HL-60/S4 treated with phorbol 12-myristate 13-acetate at 8.2 ng/mL for 4 days and 3 days (cell line): Measurements from ENCODE around the gene GPAM.
"Not testable (repeated sequence)": the region's sequence is repeated elsewhere in the genome, so short reads cannot be mapped to it uniquely, and the experiment has no call there.

Experiments used
- in situ Hi-C: fragments of 300-500 bp; cut with MboI; formaldehyde crosslinking; loops from 2 replicates; pipeline ENCODE4 v1.15.0; 2022; ENCODE audit warnings: low sequenced_read_pairs

Gene GPAM

DNA sequence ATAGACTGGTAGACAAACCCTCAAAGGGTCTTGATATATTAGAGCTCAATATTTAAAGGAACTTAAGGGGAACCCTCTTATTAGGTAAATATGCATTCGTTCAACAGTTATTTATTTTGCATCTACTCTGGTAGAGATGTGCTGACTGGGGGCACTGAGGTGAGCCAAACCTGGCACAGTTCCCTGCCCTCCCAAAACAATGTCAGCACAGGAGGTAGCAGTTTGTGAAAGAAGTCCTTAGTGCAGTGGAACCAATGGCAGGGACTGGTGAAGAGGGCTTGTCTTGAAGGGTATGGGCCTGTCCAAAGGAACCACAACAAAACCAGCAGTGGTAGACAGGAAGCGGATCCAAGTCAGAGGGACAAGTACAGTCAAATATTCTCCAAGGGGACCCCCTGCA lies 32.6 kb upstream of the GPAM start:
- in situ Hi-C loops = no loop called here

DNA sequence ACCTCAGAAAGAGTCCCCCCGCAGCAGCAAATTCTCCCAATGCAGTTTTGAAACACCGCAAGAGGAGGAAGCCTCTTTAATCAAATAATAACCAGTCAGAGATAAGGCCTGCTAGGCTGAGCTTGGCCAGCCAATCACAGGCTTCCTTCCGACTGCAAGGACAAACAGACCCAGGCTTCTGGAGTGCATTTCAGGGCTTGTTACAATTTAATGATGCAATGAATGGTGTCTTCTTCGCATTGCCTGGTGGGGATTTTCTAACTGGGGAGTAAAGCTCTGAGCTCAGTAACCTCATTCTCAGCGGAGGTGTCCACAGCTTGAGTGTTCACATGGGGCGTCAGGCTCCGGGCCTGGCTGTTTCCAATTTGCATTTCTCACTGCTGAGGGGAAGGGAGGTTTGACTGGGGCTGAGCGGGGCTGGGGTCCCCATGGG lies 31.8 kb upstream of the GPAM start:
- in situ Hi-C loops = no loop called here

DNA sequence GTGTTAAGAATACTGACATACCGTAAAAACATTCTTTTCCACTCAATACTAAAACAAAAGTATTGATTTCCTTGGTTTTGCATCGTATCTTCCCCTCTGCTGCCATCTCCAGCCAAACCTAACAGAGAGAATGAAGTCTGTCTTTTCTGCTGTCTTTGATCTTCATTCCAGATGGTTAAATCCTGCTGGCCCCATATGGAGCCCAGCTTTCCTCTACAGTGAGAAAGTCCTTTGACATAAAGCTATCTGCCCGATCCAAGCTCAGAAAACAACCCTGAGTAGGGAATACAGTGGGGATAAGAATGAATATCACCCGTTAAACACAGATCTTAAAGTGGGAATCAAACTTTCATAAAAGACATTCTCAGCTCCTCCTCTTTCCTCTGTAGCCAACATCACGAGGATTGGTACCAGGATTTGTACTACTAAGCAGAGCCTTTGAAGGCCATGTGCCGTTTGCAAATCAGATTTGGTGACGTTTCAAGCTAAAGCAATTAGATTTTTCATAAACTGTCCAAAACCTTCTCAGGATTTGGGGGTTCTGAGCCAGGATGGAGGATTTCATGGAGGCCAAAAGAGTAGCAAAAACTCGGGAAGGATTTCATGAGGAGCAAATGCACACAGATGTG lies 30.8 kb upstream of the GPAM start:
- in situ Hi-C loops = no loop called here

DNA sequence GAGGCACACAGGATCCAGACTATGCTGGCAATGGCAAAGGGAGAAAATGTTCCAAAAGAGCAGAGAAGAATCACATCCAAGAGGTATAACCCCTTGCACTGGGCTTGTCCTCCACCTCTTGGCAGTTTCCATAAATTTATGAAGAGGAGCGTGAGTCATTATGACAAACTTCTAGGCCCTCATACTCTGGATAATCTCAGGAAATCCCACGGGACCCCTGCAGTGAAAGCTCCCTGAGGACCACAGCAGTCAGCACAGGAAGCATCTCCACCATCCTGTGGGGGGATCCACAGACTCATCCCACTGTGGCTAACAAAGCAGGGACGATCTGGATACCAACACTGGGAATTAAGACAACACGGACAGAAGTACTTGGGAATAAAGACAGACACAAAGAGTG lies 30.3 kb upstream of the GPAM start:
- in situ Hi-C loops = no loop called here

DNA sequence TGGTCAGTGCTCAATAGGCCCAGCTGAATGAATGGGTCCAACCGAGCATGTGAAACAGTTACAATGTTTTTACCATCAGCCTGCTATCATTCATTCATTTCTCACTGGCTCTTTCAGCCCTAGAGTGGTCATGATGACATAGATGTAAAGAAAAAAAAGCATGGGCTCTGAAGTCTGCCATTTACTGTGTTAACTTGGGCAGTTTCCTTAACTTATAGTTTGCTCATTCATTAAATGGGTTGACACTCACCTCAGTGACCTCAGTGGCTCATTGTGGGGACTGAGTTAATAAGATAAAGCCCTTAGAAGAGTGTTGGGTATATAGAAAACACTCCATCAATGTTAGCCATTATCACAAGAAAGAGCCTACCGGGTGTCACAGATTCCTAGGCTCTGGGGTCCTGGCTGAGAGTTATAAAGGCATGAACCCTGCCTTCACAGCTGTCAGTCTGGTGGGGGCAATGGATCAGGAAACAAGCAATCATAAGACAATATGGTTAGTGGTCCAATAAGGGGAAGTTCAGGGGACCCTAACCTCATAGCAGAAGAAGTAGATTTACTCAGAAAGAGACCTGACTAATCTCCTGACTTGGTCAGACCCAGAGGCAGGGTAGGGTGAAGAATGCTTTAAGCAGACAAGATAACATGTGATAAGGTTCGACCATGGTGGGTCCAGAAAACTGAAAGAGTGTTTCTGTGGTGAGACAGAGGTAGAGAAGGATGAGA lies 29.7 kb upstream of the GPAM start:
- in situ Hi-C loops = no loop called here

DNA sequence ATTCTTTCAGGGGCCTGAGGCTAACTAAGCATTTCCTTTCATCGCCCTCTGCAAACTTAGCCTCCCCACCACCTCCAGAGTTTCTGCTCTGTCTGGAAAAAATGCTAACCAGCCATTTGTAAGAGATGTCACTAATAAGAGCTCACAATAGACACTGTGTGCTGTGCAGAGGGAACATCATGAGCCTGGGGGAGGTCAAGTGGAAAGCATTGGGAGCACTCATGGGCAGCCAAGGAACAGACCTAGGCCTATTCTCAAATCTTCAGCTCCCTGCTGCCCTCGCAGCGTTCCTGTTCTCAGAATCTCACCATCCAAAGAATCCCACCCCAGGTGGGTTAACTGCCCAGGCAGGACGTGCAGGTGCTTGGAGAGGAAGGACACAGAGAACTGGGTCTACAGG lies 27.1 kb upstream of the GPAM start:
- in situ Hi-C loops = no loop called here

DNA sequence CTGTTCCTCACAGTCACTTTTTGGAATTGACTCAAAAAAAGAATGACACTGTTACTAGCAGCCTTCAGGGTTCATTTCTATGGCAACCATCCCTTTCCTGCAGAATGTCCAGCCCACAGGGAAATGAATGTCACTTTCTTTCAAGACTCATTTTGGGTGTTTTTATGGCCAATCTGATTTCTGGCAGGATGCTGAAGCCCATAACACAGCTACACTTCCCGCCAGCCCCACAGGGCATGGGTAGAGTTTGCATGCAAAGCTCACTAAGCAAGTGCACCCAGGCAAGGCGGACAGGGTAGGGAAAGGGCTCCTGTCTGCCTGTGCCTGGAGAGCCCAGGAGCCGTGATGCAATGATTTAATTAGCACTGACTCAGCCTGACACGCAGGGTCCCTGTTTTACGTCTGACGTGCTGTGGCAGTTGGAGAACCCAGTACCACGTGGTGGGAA lies 26.1 kb upstream of the GPAM start:
- in situ Hi-C loops = no loop called here

DNA sequence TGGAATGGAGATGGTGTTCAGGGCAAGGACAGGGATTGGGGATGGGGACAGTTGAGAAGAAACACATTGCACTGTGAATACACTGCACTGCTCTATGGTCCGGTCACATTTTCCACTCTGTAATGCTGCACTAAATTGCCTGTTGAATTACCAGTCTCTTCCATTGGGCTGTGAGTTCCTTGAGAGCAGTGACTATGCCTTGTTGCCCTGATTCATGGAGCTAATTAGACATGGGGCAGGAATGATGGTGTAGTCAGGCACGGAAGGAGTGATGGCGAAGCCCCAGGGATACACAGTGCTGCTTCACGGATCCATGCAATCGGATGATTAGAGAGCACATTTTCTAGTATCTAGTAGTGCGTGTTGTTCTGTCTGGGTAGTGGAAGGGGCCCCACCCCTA lies 25.4 kb upstream of the GPAM start:
- in situ Hi-C loops = no loop called here

DNA sequence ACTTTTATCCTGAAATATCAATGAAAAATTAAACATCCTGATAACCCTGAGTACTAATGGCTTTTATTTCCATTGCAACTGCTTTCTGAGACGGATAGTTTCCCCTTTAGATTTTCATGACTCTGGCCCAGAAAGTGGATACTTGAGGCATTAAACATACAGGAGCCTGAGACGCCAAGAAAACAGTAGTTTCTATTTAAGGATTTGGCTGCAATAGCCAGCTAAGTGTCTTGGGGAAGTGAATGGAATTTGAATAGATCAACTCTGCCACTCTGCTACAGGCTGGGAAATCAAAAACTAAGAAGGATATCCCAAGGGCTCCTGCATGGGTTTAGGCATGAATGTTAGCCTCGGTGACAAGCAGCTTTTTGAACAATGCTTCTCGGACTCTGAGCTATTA lies 24.7 kb upstream of the GPAM start:
- in situ Hi-C loops = no loop called here

DNA sequence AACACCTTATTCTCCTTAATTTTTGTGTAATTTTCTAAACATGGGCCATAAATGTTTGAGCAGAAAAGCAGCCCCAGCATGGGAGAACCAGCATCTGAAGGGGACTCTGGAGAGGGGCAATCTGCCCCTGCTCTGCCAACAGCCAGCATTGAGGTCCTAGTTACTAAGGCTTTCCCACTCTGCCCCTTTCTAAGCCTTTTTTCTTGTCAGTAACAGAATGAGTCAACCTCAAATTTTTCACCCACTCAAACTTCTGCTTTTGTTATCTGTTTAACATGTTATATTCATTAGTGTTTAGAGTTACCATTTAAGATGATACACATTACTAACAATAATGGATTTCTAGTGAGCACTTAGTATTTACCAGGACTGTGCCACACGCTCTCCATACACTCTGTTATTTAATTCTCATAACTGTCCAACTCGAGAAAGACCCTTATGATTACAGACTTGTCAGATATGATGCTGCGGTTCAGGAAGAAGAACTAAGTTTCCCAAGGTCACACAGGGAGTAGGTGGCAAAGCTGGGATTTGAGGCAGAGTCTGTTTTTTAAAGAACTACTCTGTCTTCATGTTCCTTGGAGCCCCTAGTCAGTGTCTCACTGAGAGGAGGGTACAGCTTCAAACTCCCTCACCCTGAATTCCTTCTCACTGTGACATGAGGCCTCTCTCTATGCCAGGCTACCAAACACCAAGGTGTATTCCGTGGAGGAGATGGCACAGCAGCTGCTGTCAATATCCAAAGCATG lies 19.9 kb upstream of the GPAM start:
- in situ Hi-C loops = no loop called here

DNA sequence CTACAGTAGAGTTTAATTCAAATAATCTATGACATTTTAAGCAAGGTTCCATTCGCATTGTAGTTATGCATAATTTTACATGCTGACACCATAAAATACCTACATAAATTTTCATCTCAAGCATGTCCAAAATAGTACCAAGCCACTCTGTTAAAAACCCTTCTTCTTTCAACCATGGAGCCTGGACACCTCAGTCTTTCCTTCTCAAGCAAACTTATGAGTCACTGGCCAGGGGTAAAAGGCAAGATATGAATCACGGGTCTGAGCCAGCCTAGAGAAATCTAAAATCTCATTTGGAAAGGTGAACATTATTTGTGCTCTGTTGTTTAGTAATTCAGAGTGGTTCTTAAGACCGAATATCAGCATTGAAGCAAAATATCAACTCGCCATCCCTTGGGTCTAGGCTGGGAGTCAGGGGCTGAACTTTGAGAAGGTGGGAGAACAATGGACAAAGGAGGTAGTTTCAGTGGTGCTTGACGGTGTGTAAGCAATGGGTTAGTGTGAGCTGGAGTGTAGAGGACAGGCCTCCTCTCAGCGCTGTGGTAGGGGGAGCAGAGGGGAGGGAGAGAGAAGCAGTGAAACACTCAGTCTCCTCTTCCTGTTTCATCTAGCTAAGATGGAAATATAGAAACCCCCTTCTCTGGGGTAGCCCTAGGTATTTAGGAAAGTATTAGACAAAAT lies 19.1 kb upstream of the GPAM start:
- in situ Hi-C loops = no loop called here

DNA sequence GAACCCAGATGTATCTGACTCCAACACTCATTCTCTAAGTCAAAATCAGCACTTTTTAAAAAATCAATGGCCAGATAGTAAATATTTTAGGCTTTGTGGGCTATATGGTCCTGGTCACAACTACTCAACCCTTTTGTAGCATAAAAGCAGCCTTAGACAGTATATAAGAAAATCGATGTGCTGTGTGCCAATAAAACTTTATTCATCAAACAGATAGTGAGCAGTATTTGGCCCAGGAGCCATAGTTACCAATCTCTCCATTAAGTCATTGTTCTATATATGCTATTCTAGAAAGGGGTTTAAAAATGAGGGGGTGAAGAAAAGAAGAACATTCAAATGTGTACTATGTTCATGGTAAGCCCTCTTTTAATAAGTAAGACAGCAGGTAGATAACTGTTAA lies 18.5 kb upstream of the GPAM start:
- in situ Hi-C loops = no loop called here

DNA sequence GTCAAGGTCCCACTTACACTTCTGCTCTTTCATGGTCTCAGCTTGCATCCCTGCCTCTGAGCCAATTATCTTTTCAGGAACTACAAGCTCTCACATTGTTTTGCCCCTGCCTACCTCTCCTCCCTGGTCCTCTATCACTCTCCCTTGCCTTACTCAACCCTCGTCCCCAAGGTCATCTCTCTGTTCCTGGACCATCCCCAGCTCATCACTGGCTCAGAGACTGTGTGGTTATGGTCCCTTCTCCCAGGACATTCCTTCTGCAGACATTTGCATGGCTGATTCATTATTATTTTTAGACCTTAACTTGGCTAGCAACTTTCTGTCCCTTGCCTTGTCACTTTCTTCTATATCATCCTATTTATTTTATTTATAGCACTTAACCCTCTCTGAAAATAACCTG lies 17.8 kb upstream of the GPAM start:
- in situ Hi-C loops = no loop called here

DNA sequence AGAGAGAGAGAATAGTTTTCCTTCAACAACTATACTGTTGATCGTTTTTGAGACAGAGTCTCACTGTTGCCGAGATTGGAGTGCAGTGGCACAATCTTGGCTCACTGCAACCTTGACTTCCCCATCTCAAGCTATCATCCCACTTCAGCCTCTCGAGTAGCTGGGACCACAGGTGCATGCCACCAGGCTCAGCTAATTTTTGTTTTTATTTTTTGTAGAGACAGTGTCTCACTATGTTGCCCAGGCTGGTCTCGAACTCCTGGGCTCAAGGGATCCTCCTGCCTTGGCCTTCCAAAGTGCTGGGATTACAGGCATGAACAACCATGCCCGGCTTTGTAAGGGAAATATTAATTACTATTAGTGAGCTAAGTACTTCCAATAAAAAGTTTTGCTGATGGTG lies 16.7 kb upstream of the GPAM start:
- in situ Hi-C loops = not testable (repeated sequence)

DNA sequence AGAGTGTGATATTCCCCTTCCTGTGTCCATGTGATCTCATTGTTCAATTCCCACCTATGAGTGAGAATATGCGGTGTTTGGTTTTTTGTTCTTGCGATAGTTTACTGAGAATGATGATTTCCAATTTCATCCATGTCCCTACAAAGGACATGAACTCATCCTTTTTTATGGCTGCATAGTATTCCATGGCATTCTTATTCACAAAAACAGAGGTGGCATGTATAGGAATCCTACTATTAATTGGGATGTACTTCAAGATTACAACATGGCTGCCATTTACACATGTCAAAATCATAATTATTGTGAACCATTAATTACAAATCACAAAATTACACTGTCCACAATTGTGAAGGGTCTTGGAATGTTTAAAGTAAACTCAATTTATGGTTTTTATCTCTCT lies 14.1 kb upstream of the GPAM start:
- in situ Hi-C loops = not testable (repeated sequence)

DNA sequence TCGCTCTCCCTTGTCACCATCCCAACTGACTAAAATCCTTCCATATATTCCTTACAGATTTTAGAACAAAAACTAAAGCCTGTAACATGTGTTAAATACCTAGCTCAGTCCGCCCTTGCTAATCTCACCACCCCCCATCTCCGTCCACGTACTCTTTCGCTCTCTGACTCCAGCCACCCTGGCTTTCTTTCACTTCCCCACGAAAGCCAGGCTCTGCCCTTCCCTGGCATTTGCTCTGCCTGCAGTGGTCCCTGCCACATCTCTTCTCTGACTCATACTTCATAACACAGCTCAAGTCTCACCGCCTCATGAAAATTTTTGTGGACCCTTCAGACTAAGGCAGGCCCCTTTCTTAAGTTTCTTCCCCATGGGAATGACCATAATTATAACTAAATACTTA lies 11.7 kb upstream of the GPAM start:
- in situ Hi-C loops = no loop called here

DNA sequence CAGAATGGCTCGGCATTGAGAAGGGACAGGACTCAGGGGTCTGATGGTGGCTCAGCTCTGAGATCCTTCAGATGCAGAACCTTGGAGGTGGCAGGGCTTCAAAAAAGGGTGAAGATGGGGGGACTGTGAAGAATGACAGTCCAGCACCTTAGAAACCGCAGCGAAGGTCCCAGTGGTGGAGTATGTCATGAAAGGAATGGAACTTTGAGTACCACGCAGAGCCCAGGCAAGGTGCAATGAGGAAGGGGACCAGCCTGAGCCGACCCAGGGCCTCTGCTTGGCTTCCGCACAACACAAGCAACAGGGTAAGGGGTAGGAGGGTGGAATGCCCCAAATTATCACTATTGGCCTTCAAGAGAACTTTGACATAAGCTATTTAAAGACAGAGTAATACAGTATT lies 8.2 kb upstream of the GPAM start:
- in situ Hi-C loops = no loop called here

DNA sequence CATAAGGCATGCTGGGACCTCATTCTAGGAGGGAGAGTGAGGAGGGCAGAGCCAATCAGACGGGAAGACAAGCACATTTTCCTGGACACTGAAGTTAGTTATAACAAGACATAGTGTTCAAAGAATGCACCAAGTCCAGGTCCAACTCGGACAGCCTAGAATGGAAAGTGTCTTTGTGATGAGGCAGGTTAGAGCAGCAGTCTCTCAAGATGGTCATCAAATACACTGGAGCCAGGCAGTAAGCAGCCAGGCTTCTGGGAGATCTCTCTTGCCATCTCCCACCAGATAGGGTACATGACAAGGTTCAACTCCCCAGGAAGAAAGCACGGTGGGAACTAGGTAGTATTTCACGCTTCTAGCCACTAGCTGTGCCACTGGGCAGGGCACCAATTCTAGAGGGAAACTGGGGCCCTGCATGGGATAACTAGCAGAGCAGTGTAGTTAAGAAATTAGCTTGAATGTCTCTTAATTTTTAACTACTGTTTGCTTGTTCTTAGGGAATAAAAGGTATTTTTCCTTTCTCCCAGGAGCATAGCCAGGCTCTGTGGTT lies 7.6 kb upstream of the GPAM start:
- in situ Hi-C loops = no loop called here

DNA sequence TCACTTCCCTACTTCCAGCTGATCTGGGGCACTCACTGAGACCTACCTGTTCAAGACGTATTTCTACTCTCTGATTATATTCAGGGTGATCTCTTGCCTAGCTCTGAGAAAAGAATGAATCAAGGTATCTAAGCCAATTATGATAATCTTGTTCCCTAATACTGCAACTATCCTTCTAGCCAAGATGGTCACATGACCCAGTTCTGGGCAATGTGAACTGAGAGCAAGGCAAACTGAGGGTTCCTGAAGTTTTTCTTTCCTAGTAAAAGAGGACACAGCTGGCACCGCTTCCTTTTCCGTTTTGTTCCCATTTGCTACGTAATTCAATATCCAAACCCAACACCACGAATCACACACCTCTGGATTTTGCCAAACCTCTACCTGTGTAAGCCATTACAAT lies 5.9 kb upstream of the GPAM start:
- in situ Hi-C loops = no loop called here

DNA sequence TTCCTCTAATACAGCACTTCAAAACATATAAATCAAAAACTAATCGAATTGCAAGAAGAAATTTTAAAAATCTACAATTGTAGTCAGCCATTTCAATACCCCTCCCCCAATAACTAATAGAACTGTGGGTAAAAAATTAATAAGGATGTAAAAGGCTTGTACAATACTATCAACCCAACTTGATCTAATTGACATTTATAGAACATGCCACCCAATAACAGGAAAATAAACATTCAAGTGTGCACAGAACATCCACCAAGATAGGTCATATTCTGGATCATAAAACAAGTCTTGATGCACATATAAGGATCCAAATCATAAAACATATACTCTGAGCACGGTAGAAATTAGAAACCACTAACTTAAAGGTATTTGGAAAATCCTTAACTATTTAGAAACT lies 4.0 kb upstream of the GPAM start:
- in situ Hi-C loops = no loop called here

DNA sequence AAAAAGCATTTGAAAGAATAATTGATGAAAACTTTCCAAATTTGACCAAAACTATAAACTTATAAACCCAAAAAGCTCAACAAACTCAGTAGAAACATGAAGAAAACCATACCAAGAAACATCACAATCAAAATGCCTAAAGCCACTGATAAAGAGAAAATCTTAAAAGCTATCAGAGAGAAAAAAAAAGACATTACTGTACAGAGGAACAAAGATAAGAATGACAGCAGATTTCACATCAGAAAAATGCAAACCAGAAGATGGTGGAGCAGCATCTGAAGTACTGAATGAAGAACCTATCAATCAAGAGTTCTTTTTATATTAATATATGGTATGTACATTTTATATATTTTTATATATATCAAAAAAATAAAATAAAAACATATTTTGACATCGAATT lies 2.4 kb upstream of the GPAM start:
- in situ Hi-C loops = no loop called here
